M059J (cell line): Measurements from ENCODE around the gene WDR44. TPM values are rescaled to one million over a fixed set of nuclear protein-coding genes. Genes with fewer than 3 reads are reported as not detected.
"Not testable (repeated sequence)": the region's sequence is repeated elsewhere in the genome, so short reads cannot be mapped to it uniquely, and the experiment has no call there.

Source experiments
- DNase-seq: peaks from one replicate; pipeline ENCODE4 v3.0.0-alpha.2; 2012; ENCODE audit warnings: low read depth
- total RNA-seq: library from RNA; depleted of rRNA; stranded (reverse); fragments of >200 nt; shearing (Covaris generic); gene quantifications from 2 replicates; pipeline ENCODE4 v1.2.3, GENCODE V29; 2014; rRNA removed

WDR44 gene
- total RNA-seq, 1 experiment from 2014 or later: 38.0 TPM

GRCh38 chrX:118475903-118476302 is 130.0 kb downstream of the WDR44 start:
- peak; percentile 6 for DNase-seq

GRCh38 chrX:118480172-118480571 is 134.3 kb downstream of the WDR44 start:
- no peak for DNase-seq

- not testable (repeated sequence) for DNase-seq
Measured at GRCh38 chrX:118482384-118482783, 136.5 kb downstream of the WDR44 start.

GRCh38 chrX:118484216-118484903 is 138.5 kb downstream of the WDR44 start:
- no peak for DNase-seq

DNA sequence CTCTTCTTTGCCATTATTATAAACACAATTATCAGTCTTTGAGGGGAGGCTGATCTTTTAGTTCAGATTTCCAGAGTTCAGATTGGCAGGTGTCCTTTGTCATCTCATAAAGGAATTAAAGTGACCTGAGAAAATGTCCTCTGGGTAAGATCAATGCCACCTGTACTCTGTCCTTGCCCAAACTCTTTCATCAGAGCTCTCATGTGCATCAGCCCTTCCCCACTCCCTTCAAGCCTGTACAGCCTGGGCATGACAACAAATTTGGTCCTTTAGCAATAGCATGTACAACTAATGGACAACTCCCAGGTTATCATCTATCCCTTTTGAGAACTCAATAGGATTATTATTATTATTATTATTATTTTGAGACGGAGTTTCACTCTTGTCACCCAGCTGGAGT is 140.8 kb downstream of the WDR44 start:
- DNase-seq: not testable (repeated sequence)

- DNase-seq: no peak
Measured at GRCh38 chrX:118493016-118493415, 147.1 kb downstream of the WDR44 start.

GRCh38 chrX:118493653-118494297 is 147.9 kb downstream of the WDR44 start:
- DNase-seq: peak; percentile 29

DNA sequence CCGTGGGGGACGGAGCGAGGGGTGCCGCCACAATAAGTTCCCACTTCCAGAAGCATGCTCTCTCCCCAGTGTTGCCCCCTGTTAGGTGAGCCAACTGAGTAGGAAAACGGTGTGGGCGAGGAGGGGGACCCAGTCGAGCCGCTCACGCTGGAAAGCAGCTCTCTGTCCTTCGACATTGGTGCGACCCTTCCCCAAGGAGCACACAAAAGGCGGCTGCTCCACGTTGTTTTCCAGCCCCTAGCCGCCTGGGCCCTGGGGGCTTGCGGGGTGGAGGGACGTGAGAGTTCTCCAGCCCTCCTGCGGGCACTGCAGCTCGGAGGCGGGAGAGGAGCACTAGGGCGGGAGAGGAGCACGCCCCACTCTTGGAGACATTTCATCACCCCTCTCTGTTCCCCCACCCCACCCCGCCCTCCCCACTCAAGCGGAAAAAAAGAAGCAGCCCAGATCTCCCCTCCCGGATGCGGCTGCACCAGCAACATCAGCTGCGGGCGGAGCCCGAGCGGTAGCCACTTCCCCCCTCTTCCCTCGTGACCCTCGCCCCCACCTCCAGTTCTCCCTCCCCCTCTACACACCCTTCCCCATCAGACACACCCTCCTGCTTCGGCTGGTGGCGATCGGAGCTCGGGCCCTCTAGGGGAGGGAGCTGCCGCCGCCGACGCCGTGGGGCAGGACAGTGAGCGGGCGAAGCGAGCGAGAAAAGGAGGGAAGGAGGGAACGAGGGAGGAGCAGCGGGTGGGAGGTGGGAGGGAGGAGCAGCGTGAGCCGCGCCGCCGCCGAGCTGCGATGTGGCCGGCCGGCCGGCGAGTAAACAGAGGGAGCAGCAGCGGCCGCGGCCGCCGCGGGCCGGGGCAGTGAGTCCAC is 149.4 kb downstream of the WDR44 start, which contains the start of gene DOCK11:
DOCK11 (plus strand) TSS at position 755 of the 861 bp plus-strand sequence. CDS start 157 bp downstream, outside the sequence.
- DNase-seq: peak; percentile 74

- peak; percentile 26 for DNase-seq
Measured at GRCh38 chrX:118495958-118496762, 150.3 kb downstream of the WDR44 start.

DNA sequence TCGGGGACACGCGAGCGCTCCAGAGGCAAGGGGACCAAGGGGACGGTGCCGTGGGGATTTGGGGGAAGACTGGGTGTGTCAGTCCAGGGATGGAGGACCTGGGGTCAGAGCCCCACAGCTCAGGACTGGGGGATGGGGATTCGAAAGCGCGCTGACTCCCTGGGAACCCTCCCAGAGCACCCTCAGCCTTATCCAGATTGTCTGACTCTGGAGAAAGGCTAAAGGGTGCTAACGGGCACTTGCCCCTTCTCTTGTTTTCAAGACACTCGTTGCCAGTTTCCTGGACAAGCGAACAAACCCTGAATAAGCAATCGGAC is 150.8 kb downstream of the WDR44 start:
- no peak for DNase-seq

- DNase-seq: no peak
Measured at GRCh38 chrX:118497180-118497818, 151.4 kb downstream of the WDR44 start.

DNA sequence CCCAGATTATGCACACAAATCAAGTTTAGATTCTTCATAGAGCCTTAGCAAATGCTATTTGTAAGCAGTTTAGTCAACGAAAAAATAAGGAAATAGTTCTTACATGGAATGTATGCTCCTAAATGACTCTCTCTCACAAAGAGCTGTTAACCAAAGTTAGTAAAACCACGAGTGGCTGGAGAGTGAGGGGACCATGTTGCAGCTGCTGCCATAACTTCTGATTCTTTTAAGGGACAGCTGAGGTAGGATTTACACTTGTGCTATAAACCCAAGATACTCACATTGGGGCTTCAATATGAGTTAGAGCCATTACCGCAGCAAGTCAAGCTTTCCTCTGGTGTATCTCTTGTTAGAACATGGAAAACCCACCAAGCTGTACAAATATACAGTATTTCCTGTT is 152.4 kb downstream of the WDR44 start:
- no peak for DNase-seq

DNA sequence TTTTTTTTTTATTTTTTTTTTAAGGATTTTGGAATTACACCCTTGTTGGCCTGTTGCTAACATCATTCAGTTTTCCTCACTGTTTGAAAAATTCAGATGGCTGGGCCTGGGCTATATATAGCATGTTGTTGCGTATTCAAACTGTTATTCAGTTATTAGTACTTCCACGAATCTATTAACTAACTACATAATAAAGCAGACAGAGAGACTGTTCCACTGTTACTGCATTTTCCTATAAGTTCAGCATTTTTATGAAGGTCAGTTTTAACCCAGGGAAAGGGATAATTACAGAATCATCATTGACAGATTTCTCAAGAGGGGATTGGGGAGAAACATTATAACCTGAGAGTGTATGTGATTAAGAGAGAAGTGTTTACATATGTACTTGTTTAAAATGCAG is 152.8 kb downstream of the WDR44 start:
- no peak for DNase-seq

DNA sequence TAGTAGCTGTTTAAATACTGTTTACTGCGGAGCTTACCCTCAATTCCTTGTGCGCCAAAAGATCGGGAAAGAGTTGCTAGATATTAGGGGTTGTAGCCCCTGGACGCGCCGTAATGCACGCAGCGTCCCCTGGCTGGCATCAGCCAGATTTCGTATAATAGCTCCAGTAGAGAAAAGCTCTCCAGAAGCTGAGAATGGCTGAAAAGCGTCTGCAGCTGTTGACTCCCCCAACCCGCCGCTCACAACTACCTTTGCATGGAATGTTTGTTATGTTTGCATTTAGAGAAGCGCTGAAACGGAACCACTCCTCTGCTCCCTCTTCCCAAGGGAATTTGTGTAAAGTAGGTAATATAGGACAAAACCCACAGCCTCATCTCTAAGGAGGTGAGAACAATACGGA is 153.4 kb downstream of the WDR44 start:
- DNase-seq: no peak

Other genes starting within 250 kb of the WDR44 start
- 4.2 and 4.6 TPM in 2 replicates for gene KLHL13, start 229.3 kb upstream of the WDR44 start, total RNA-seq
- gene DOCK11, start 149.7 kb downstream of the WDR44 start, total RNA-seq: 2.3 and 3.4 TPM in 2 replicates